Erythroblast (primary cell): ENCODE data around the gene AFF3.
"Not testable (repeated sequence)": the region's sequence is repeated elsewhere in the genome, so short reads cannot be mapped to it uniquely, and the experiment has no call there.

Source experiments
- DNase-seq, 2 experiments: peaks; one replicate each; lab custom pipeline; 2025; lab: John Stamatoyannopoulos, UW
- GATA1 ChIP-seq: IDR thresholded peaks from 2 replicates; pipeline ENCODE4 v1.6.1; 2011; ENCODE audit warnings: low read depth, mild to moderate bottlenecking, control low read depth, low read length, moderate library complexity
- POLR2A ChIP-seq: IDR thresholded peaks from 2 replicates; pipeline ENCODE4 v1.6.1; 2011; ENCODE audit warnings: mild to moderate bottlenecking, low read length

AFF3 gene

DNA sequence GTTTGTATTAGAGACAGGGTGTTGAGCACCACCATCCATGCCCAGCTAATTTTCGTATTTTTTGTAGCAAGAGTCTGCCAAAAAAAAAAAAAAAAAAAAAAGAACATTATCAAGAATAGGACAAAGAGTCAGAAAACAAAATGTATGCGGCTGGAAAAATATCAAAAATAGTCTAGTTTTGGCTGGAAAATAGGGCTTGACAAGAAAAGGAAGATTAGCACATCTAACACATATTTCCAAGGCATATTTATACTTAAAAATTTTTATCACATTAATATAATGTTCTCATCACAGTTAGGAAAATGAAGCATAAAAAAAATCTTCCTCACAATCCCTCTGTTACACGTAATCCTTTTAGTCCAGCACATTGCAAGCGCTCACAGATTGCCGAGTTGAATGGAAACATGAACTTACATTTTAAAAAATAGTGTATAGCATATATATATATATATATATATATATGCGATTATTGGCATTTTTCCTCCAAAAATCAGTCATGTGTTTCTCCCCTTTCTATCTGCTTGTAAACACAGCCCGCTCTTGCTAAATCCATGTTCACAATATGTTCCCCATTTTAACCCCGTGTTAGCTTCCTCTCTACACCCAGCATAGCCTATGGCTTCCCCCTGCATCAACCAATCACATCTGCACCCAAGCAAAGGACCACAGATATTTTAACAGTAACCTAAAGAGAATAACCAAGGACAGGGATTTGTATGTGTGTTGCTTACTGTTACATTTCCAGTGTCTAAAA lies 183.0 kb downstream of the AFF3 start:
- no peak for TF ChIP-seq GATA1
- TF ChIP-seq POLR2A = no peak
- no peak for DNase-seq

DNA sequence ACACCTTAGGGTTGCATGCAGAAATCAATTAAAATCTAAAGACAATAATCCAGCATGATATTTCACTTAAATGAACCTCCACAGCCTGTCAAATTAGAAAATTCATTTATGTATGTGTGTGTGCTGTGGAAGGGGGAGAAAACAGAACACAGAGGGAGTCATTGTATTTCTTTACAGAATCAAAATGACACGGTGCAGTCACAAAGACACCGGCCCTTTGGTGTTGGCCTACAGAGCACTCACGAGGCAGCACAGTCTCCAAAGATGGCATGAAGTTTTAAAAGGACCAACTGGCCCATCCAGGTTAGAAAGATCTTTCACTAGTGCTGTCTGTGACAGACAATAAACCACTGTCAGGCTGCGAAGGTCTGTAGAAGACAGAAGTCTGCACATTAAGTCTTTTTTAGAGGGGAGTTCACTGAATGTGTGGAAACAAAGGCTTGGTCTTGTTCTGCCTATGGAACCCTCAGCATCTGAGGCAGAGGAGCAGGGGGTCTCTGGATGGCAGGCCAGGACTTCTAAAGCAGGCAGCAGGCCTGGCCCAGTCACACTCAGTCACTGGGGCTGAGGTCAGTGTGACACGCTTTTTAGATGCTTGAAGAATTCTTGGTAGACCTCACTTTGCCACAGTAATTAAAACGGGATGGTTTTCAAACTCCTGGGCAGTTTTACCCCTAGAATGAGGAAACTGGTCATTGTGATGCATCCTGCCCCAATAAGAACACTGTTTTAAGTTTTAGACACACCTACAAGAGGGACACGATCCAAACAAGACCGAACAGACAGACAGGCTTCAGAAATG lies 184.9 kb downstream of the AFF3 start:
- DNase-seq = no peak
- TF ChIP-seq POLR2A (no peak), GATA1 (no peak)

DNA sequence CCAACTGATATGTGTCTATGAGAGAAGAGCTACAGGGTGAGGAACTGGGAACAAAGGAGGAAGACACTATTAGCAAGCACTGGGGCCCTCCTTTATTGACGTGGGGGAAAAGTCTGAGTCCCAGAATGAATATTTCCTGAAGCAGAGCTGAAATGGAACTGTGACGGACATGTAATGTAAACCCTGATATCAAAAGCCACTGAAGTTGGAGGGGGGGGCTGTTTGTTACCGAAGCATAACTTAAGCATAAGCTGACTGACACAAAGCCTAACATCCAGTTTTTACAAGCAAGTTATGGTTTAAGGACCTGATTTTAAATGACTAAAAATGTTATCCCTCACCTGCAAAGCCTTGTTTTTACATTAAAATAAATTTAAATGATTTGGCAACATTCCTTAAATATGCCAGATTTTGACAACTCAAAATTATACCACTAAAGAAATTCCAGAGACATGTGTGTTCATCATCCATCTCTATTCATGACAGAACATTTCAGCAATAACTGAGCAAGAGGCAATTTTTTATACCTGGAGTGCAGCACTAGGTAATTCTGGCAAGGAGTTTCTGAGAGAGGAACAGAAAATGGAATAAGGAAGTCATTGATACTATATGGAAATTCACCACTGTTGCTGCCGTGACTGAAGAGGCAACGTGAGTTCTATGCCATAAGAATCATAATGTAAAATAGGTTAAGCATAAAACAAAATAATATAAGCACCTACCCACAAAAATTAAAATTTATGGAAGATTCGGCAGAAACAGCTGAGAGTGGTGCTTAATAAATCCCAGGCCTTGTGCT lies 186.0 kb downstream of the AFF3 start:
- no peak for TF ChIP-seq GATA1
- TF ChIP-seq POLR2A = no peak
- no peak for DNase-seq

DNA sequence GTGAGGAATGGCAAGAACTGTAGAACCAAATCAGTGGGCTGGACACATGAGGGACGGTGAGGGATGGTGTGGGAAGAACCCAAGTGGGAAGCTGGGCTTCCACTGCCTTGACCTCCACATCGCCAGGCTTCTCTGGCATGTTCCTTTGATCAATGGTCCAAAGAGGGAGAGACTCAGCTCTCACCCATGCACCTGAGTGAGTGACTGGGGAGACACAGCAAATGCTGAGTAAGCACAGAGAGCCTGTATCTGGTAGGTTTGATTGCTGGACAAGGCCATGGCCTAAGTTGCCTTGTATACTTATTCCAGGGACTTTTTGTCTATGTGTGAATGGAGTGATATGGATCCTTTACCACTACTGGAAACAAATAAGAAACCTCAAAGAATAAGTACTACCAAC lies 188.6 kb downstream of the AFF3 start:
- DNase-seq = no peak
- no peak for TF ChIP-seq GATA1
- TF ChIP-seq POLR2A = no peak

DNA sequence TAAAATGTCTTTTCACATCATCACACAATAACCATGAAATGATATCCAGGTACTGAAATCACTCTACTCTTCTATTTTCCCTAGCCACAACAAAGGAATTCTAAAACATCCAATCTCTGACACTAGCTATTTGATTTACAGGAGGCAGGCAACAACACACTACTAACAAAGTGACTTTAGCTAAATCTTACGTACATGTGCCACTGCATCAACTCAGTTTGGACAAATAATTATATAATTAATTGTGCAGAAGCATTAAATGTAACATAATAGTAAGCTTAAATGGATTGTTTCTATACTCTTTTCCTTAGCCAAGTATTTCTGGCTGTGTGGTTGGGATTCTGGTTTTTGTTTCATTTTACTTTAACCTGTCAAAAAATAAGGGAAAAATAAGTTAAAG lies 192.4 kb downstream of the AFF3 start:
- TF ChIP-seq GATA1 (no peak), POLR2A (no peak)
- no peak for DNase-seq

DNA sequence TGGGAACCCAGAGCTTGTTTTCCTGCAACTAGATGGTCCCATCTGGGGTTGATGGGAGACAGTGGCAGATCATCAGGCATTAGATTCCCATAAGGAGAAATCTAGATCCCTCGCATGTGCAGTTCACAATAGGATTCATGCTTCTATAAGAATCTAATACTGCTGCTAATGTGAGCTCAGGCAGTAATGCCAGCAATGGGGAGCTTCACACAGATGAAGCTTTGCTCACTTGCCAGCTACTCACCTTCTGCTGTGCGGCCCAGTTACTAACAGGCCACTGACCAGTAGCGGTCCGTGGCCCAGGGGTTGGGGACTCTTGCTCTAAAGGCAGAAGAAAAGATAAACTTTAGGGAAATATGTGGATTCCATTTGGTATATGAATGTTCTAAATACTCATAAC lies 192.9 kb downstream of the AFF3 start:
- DNase-seq = no peak
- TF ChIP-seq GATA1 (no peak), POLR2A (no peak)

DNA sequence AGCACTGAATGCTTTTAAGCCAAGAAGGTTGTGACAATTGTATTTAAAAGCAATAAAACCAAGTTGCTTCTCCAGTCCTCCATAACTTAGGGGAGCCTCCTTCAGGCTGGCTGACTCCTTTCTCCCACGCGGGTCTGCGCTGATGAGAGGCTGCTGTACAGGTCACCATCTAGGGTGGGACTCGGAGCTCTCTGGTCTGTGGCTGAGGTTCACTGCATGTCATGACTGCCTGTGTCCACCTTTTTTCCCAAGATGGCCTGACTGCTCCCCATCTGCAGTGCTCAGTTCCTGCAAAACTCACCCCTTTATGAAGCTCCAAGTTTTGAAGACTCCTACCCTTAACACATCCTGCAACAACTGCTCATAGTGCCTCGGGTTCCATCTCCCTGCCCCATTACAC lies 194.4 kb downstream of the AFF3 start:
- no peak for DNase-seq
- TF ChIP-seq POLR2A (no peak), GATA1 (no peak)

DNA sequence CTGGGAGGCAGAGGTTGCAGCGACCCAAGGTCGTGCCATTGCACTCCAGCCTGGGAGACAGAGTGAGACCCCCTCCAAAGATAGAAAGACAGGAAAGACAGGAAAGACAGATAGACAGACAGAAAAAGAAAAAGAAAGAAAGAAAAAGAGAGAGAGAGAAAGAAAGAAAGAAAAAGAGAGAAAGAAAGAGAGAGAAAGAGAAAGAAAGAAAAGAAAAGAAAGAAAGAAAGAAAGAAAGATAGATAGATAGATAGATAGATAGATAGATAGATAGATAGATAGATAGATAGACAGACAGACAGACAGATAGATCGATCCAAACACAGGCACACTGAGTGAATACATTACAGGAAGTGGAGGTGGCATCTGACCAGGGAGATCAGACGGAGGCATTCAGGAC lies 195.0 kb downstream of the AFF3 start:
- DNase-seq = not testable (repeated sequence)

DNA sequence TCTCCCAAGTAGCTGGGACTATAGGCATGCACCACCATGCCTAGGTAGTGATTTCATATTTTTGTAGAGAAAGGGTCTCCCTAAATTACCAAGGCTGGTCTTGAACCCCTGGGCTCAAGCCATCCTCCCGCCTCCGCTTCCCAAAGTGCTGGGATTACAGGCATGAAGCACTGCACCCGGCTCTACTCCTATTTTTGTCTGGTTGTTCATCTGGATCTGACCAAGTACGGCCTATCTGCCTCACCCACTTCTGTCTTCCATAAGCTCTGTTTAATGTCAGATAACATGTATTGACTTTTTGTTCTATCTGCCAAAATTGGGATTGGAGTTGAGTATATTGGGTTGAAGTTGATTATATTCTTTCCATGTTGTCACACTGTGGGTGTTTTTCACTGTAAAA lies 198.4 kb downstream of the AFF3 start:
- TF ChIP-seq POLR2A = no peak
- no peak for TF ChIP-seq GATA1
- DNase-seq = no peak

DNA sequence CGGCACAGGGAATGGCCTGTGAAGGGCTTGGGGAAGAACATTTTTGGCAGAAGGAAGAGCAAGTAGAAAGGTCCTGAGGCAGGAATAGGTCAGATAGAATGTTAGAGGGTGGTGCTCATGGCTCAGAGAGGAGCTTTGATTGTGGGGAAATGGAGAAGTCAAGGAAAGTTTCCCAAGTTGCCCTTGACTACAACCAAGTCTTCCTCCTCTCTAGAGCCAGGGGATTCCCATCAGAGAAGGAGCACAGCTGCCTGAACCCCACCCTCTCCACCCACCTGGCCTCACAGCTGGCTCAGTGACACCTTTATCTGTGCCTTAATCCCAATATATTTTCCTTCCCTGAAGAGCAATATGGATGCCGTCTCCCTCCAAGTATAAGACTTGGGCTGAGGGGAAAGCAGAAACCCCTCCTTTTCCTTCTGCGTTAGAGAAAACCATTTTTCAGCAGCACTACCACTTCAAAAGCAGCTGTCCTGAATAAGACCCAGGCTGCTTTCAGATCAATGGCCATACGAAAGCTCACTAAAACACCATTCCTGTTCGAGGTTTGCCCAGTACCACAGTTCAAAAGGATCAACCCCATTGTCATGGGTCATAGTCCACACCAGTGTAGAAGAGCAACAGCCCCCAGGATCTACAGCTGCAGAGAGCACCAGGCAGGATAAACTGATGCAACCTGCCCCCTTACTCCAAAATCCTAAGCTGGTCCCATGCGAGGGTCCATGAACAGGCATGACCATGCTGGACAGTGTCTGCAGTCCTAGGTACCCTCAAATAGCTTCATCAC lies 199.6 kb downstream of the AFF3 start:
- TF ChIP-seq GATA1 = no peak
- TF ChIP-seq POLR2A = no peak
- DNase-seq = no peak

DNA sequence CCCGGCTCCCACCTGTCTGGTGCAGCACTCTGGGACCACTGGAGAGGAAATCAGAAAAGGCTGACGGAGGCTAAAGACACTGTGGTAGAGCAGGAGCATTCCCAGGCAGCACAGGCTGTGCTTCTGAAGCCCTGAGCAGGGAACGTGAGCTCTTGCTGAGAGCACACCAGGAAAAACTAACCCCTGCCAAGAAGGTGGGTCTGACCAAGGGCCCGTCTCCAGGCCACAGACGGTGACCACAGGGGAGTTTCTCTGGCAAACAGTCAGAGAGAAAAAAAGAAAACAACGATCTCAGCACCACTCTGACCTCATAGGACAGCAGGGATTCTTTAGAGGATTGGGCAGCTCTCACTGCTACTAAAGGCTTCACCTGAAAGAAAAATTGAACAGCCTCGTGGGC lies 201.4 kb downstream of the AFF3 start:
- TF ChIP-seq GATA1 (no peak), POLR2A (no peak)
- DNase-seq = no peak

DNA sequence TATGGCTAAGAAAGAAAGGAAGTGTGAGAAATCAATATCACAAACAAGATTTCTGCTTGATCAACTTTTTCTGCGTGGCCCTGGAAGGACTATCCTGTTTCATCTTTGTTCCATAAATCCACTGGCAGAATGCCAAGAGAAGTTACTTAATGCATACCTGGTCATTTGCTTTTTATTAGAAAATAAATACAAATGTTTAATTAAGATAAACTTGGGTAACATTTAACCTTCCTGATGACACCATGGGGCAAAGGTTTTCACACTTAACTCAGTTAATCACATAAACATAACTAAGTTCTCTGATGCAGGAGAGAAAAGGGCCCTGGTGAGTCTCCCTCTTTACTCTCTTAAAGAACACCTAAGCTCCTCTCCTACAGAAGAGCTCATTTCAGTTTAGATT lies 203.3 kb downstream of the AFF3 start:
- TF ChIP-seq POLR2A (no peak), GATA1 (no peak)

DNA sequence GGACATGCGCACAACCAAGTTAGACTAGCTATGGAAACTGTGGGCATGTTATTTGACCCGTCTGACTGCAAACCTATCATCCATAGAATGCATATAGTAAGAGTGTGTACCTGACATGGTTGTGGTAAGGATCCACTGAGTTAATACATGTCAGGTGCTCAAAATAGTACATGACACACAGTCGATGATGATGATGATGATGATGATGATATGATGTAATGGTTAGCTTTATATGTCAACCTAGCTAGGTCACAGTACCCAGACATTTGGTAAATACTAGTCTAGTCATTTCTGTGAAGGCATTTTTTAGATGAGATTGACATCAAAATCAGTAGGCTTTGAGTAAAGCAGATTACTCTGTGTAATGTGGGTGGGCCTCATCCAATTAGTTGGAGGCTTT lies 204.1 kb downstream of the AFF3 start:
- no peak for DNase-seq
- TF ChIP-seq GATA1 = no peak

More for the DNA sequence above, 203.3 kb downstream of the AFF3 start:
- DNase-seq = no peak
